Endodermal cell (in vitro differentiated cells): ENCODE results near the gene ST8SIA5. TPM values are rescaled to one million over a fixed set of nuclear protein-coding genes. Genes with fewer than 3 reads are reported as not detected.

Experiments used
- DNase-seq: peaks from one replicate; pipeline ENCODE4 v3.0.0-alpha.2; 2017
- H3K27ac ChIP-seq: 2 replicates; pipeline ENCODE4 v1.5.1; 2013; ENCODE audit warnings: mild to moderate bottlenecking, low read depth, low read length, moderate library complexity
- H3K27me3 ChIP-seq: 2 replicates; pipeline ENCODE4 v1.6.1; 2013; ENCODE audit warnings: mild to moderate bottlenecking, low read length, moderate library complexity; ENCODE audit not compliant: insufficient read depth, control insufficient read depth, poor library complexity, severe bottlenecking
- H3K36me3 ChIP-seq: 2 replicates; pipeline ENCODE4 v1.7.0; 2013; ENCODE audit warnings: mild to moderate bottlenecking, low read length, moderate library complexity; ENCODE audit not compliant: control insufficient read depth, insufficient read depth
- H3K4me1 ChIP-seq: one replicate; pipeline ENCODE4 v1.7.0; 2013; ENCODE audit warnings: low read length; ENCODE audit not compliant: control insufficient read depth, insufficient read depth
- H3K4me3 ChIP-seq: 2 replicates; pipeline ENCODE4 v1.5.1; 2013; ENCODE audit warnings: mild to moderate bottlenecking, low read length, moderate library complexity
- H3K9ac ChIP-seq: 2 replicates; pipeline ENCODE4 v1.6.1; 2013; ENCODE audit warnings: mild to moderate bottlenecking, low read length, moderate library complexity; ENCODE audit not compliant: poor library complexity, severe bottlenecking; ENCODE audit errors: extremely low read depth
- H3K9me3 ChIP-seq: 2 replicates; pipeline ENCODE4 v1.6.1; 2013; ENCODE audit warnings: mild to moderate bottlenecking, low read length, moderate library complexity; ENCODE audit not compliant: control insufficient read depth
- H3K27ac Mint-ChIP-seq: 2 replicates; pipeline ENCODE4 v1.8.0; 2020; ENCODE audit warnings: mixed read lengths
- H3K27me3 Mint-ChIP-seq: 2 replicates; pipeline ENCODE4 v1.8.0; 2021; ENCODE audit warnings: mild to moderate bottlenecking, mixed read lengths; ENCODE audit not compliant: insufficient read depth
- H3K36me3 Mint-ChIP-seq: 2 replicates; pipeline ENCODE4 v1.8.0; 2020; ENCODE audit warnings: low read depth, mixed read lengths
- H3K4me1 Mint-ChIP-seq: 2 replicates; pipeline ENCODE4 v1.8.0; 2020; ENCODE audit warnings: mixed read lengths
- H3K4me3 Mint-ChIP-seq: 2 replicates; pipeline ENCODE4 v1.8.0; 2020; ENCODE audit warnings: mild to moderate bottlenecking, moderate library complexity, mixed read lengths
- H3K9me3 Mint-ChIP-seq: 2 replicates; pipeline ENCODE4 v1.8.0; 2020; ENCODE audit warnings: mild to moderate bottlenecking, mixed read lengths
- CTCF ChIP-seq: fragments of 200-600 bp; sonication (generic); conservative IDR thresholded peaks from 2 replicates; pipeline ENCODE4 v1.5.0; 2021; ENCODE audit warnings: antibody characterized with exemption, mild to moderate bottlenecking
- WGBS, 2 experiments: methylation state at CpG; one replicate each; pipeline versions ENCODE4 v1.1.5 to v1.1.7; 2013; ENCODE audit warnings: missing lambda C conversion rate in 2 of 2, mixed read lengths in 1 of 2; ENCODE audit not compliant: insufficient coverage in 1 of 2, insufficient read length in 1 of 2; 5-methylcytosine and 5-hydroxymethylcytosine counted together
- total RNA-seq, 2 donors: library from RNA; stranded (reverse); fragmentation: NEBNext Ultra II Directional in 1 of 2; extraction: Animal tissue kit (Norgen Biotek cat#: 25700) in 1 of 2; gene quantifications; 2 replicates in 1 of 2; 3 replicates in 1 of 2; pipeline ENCODE4 v1.2.1, GENCODE V29; 2021

The ST8SIA5 gene
- total RNA-seq, 2 donors from 2014 or later: 0.24 to 0.73 TPM

GRCh38 chr18:46704189-46704588 lies 52.7 kb downstream of the ST8SIA5 start:
- no peak overlapping the region for H3K4me3 ChIP-seq
- H3K4me1 Mint-ChIP-seq: peaks cover 11% of the 10 kb centered on the region
- no peak overlapping the region for H3K4me3 Mint-ChIP-seq
- no peak overlapping the region for H3K27ac Mint-ChIP-seq
- TF ChIP-seq CTCF: no peak
- H3K36me3 Mint-ChIP-seq: no peaks in the 10 kb centered on the region
- no peaks in the 10 kb centered on the region for H3K9me3 Mint-ChIP-seq
- H3K27me3 Mint-ChIP-seq: no peaks in the 10 kb centered on the region
- no peaks in the 10 kb centered on the region for H3K4me1 ChIP-seq
- H3K27me3 ChIP-seq: no peaks in the 10 kb centered on the region
- 91 to 94% methylated on average over 6 to 7 of the region's 7 CpGs for WGBS, 2 experiments
- no peaks in the 10 kb centered on the region for H3K36me3 ChIP-seq
- no peak for DNase-seq
- H3K9me3 ChIP-seq: no peaks in the 10 kb centered on the region
- H3K27ac ChIP-seq: no peak overlapping the region
- H3K9ac ChIP-seq: no peak overlapping the region

- Mint-ChIP-seq H3K36me3 (no peaks in the 10 kb centered on the region), H3K27ac (no peak overlapping the region), H3K9me3 (peaks cover 6% of the 10 kb centered on the region), H3K4me1 (peaks cover 10% of the 10 kb centered on the region), H3K4me3 (no peak overlapping the region), H3K27me3 (peaks cover 2% of the 10 kb centered on the region)
- WGBS, 2 experiments: 92 to 94% methylated on average over 5 to 6 of the region's 6 CpGs
- H3K27ac ChIP-seq: no peak overlapping the region
- no peak overlapping the region for H3K4me3 ChIP-seq
- no peaks in the 10 kb centered on the region for H3K9me3 ChIP-seq
- DNase-seq: no peak
- H3K4me1 ChIP-seq: no peaks in the 10 kb centered on the region
- H3K9ac ChIP-seq: no peak overlapping the region
- no peaks in the 10 kb centered on the region for H3K27me3 ChIP-seq
- no peaks in the 10 kb centered on the region for H3K36me3 ChIP-seq
- TF ChIP-seq CTCF: no peak
Observed at GRCh38 chr18:46702471-46702870, 54.4 kb downstream of the ST8SIA5 start.

GRCh38 chr18:46700066-46700824 lies 56.6 kb downstream of the ST8SIA5 start:
- H3K4me3 ChIP-seq: no peak overlapping the region
- no peak overlapping the region for H3K4me3 Mint-ChIP-seq
- no peaks in the 10 kb centered on the region for H3K4me1 Mint-ChIP-seq
- WGBS, 2 experiments: 90% methylated on average over 2 to 5 of the region's 5 CpGs
- no peak for DNase-seq
- no peak overlapping the region for H3K9ac ChIP-seq
- no peak for TF ChIP-seq CTCF
- H3K27ac Mint-ChIP-seq: no peak overlapping the region
- no peak overlapping the region for H3K27ac ChIP-seq
- H3K36me3 Mint-ChIP-seq: no peaks in the 10 kb centered on the region
- H3K9me3 ChIP-seq: no peaks in the 10 kb centered on the region
- no peaks in the 10 kb centered on the region for H3K36me3 ChIP-seq
- H3K27me3 Mint-ChIP-seq: peaks cover 2% of the 10 kb centered on the region
- peaks cover 6% of the 10 kb centered on the region for H3K9me3 Mint-ChIP-seq
- no peaks in the 10 kb centered on the region for H3K27me3 ChIP-seq
- H3K4me1 ChIP-seq: no peaks in the 10 kb centered on the region
